ENCODE results near the gene PLCXD3. TPM values are rescaled to one million over a fixed set of nuclear protein-coding genes. Genes with fewer than 3 reads are reported as not detected.

The PLCXD3 gene
- total and polyA plus RNA-seq, 2 of the 4 experiments (the other 2 are of a cell fraction) = under 0.01 to 0.02 TPM

DNA sequence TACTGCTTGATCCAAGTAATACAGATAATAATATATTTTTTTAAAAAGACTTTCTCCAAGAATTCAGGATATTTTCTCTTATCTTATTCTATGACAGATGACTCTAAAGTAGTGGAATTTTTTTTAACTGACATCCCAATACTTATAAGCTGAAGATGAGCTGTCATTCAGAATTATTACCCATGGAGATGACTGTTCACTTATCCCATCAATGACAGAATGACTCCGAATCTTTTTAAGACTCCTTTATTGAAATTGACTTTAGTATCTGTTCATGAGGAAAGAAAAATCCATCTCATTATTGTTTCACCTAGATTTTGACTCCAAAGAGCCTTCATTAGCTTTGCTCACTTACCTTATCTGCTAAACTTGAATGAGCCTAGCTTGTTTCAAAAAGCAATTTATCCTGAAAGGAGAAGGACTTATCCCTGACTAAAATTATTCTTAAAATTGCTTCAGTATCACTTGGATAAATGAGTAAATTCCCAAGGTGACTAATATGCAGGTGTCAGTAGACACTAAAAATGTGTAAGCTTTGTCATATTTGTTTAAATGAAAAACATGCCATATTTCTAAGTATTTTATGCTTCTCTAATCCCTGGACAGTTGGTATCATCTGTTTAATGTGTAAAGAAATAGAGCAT, 146.9 kb downstream of the PLCXD3 start:
- H2AFZ ChIP-seq (replicated peaks; ENCODE audit: low read length, poor library complexity) = no peak overlapping the region
- in situ Hi-C loops (cut with MboI; ENCODE audit: low sequenced_read_pairs) = no loop called here

More for the DNA sequence above, 146.9 kb downstream of the PLCXD3 start:
- Histone ChIP-seq H3K56ac (ENCODE audit: extremely low read depth, insufficient read depth, low read length) (no peak overlapping the region), H4K5ac (ENCODE audit: low read depth, low read length) (no peak overlapping the region), H3K9ac (ENCODE audit: low read depth, low read length) (no peak overlapping the region), H4K20me1 (ENCODE audit: insufficient read depth, low read length) (no peaks in the 10 kb centered on the region), H3K27me3 (ENCODE audit: control insufficient read depth, insufficient read depth, low read length) (no peaks in the 10 kb centered on the region), H2BK120ac (ENCODE audit: low read depth, low read length) (no peak overlapping the region), H2AK5ac (ENCODE audit: low read depth, low read length) (no peak overlapping the region), H3K23ac (ENCODE audit: low read depth, low read length) (no peak overlapping the region), H3K9me1 (ENCODE audit: insufficient read depth, low read length) (no peaks in the 10 kb centered on the region), H2AK9ac (replicated peaks; ENCODE audit: low read depth, low read length, poor library complexity) (no peak overlapping the region), H3K79me1 (ENCODE audit: low read depth in 1 of 2, low read length in 2 of 2) (no peaks in the 10 kb centered on the region), H2BK20ac (ENCODE audit: low read depth, low read length) (no peak overlapping the region), H2BK5ac (ENCODE audit: low read depth, low read length, poor library complexity, severe bottlenecking) (no peak overlapping the region), H3K4me1 (ENCODE audit: control insufficient read depth, insufficient read depth, low read length) (no peaks in the 10 kb centered on the region), H3K14ac (replicated peaks; ENCODE audit: low read depth, low read length) (no peak overlapping the region), H3K4me3 (ENCODE audit: insufficient read depth, low read depth, low read length) (no peak overlapping the region), H3K9me3 (ENCODE audit: control insufficient read depth, insufficient read depth, low read length) (no peaks in the 10 kb centered on the region), H3K36me3 (ENCODE audit: control insufficient read depth, insufficient read depth, low read length) (no peaks in the 10 kb centered on the region), H3K18ac (ENCODE audit: low read depth, low read length) (no peak overlapping the region), H2BK15ac (ENCODE audit: low read depth, low read length) (no peak overlapping the region), H3K4ac (ENCODE audit: low read depth, low read length) (no peak overlapping the region), H3K27ac (ENCODE audit: insufficient read depth, low read length) (no peak overlapping the region), H4K8ac (ENCODE audit: low read depth in 2 of 2, low read length in 2 of 2) (no peak overlapping the region), H3K4me2 (ENCODE audit: low read depth, low read length) (no peak overlapping the region), H4K91ac (ENCODE audit: insufficient read depth, low read depth, low read length) (no peak overlapping the region)
- ChIA-PET POLR2A (ENCODE audit: unreplicated experiment) (no interaction called here), CTCF (no interaction called here)
- DNase-seq (no peak), ATAC-seq (ENCODE audit: low read depth) (no peak)
- intact Hi-C loops (cut with micrococcal nuclease) = no loop called here
- WGBS, 2 experiments (ENCODE audit: extremely low coverage in 2 of 2, insufficient read length in 1 of 2) = no CpG with 5 or more reads among the region's 1 CpG
- TF ChIP-seq POLR2A (IDR thresholded peaks at IDR 0.05; ENCODE audit: low read depth, low read length) (no peak), FOS (IDR thresholded peaks at IDR 0.05; ENCODE audit: low read depth, low read length) (no peak), CHD1 (IDR thresholded peaks at IDR 0.05; ENCODE audit: low read depth, low read length) (no peak), SMC3 (IDR thresholded peaks at IDR 0.05; ENCODE audit: low read depth, low read length) (no peak), RCOR1 (IDR thresholded peaks at IDR 0.05; ENCODE audit: insufficient replicate concordance, low read length) (no peak), RAD21 (IDR thresholded peaks at IDR 0.05; ENCODE audit: low read length) (no peak), BHLHE40 (IDR thresholded peaks at IDR 0.05; ENCODE audit: low read depth, low read length) (no peak)
- TF ChIP-seq, protein P1, sequence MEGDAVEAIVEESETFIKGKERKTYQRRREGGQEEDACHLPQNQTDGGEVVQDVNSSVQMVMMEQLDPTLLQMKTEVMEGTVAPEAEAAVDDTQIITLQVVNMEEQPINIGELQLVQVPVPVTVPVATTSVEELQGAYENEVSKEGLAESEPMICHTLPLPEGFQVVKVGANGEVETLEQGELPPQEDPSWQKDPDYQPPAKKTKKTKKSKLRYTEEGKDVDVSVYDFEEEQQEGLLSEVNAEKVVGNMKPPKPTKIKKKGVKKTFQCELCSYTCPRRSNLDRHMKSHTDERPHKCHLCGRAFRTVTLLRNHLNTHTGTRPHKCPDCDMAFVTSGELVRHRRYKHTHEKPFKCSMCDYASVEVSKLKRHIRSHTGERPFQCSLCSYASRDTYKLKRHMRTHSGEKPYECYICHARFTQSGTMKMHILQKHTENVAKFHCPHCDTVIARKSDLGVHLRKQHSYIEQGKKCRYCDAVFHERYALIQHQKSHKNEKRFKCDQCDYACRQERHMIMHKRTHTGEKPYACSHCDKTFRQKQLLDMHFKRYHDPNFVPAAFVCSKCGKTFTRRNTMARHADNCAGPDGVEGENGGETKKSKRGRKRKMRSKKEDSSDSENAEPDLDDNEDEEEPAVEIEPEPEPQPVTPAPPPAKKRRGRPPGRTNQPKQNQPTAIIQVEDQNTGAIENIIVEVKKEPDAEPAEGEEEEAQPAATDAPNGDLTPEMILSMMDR (conservative IDR thresholded peaks at IDR 0.05; ENCODE audit: low read depth, low read length) = no peak
- TF ChIP-seq, protein P2, sequence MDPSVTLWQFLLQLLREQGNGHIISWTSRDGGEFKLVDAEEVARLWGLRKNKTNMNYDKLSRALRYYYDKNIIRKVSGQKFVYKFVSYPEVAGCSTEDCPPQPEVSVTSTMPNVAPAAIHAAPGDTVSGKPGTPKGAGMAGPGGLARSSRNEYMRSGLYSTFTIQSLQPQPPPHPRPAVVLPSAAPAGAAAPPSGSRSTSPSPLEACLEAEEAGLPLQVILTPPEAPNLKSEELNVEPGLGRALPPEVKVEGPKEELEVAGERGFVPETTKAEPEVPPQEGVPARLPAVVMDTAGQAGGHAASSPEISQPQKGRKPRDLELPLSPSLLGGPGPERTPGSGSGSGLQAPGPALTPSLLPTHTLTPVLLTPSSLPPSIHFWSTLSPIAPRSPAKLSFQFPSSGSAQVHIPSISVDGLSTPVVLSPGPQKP (IDR thresholded peaks at IDR 0.05; ENCODE audit: borderline replicate concordance, low read depth, low read length) = no peak
- TF ChIP-seq, protein P3, sequence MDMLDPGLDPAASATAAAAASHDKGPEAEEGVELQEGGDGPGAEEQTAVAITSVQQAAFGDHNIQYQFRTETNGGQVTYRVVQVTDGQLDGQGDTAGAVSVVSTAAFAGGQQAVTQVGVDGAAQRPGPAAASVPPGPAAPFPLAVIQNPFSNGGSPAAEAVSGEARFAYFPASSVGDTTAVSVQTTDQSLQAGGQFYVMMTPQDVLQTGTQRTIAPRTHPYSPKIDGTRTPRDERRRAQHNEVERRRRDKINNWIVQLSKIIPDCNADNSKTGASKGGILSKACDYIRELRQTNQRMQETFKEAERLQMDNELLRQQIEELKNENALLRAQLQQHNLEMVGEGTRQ (IDR thresholded peaks at IDR 0.05; ENCODE audit: low read depth, low read length) = no peak
- dilution Hi-C loops (cut with HindIII; ENCODE audit: low sequenced_read_pairs, unreplicated experiment) = no loop called here
- no TSS peak for BruUV-seq (replicated peaks)

Measured in IMR-90 (cell line).